HepG2 (cell line): ENCODE results near the gene CBX5. TPM values are rescaled to one million over a fixed set of nuclear protein-coding genes. Genes with fewer than 3 reads are reported as not detected.
A peak's percentile ranks its signal among the peaks of the same experiment; 100 is the strongest.

Experiments used
- ASH2L ChIP-seq: fragments of 300-600, 200-600 bp; sonication (generic); IDR thresholded peaks from 2 replicates; pipeline ENCODE4 v1.7.0; 2017; ENCODE audit warnings: low read depth, mild to moderate bottlenecking, moderate library complexity, mixed read lengths, low read length; ENCODE audit not compliant: insufficient read length
- CAMTA2 ChIP-seq: sonication (generic); formaldehyde crosslinking; IDR thresholded peaks from 2 replicates; pipeline ENCODE4 v1.4.0; 2020; ENCODE audit warnings: mild to moderate bottlenecking, missing genetic modification reagents, borderline replicate concordance
- CCDC6 ChIP-seq: sonication (generic); formaldehyde crosslinking; IDR thresholded peaks from 2 replicates; pipeline ENCODE4 v1.8.1; 2022; ENCODE audit warnings: mild to moderate bottlenecking, missing genetic modification reagents, moderate library complexity
- CENPT ChIP-seq: sonication (generic); formaldehyde crosslinking; IDR thresholded peaks from 2 replicates; pipeline ENCODE4 v1.8.0; 2022; ENCODE audit warnings: low read depth, mild to moderate bottlenecking, moderate library complexity, missing genetic modification reagents
- HMG20B ChIP-seq: conservative IDR thresholded peaks from 2 replicates; pipeline ENCODE4 v1.6.1; 2016; ENCODE audit warnings: missing genetic modification reagents, missing compliant biosample characterization
- JDP2 ChIP-seq: sonication (generic); formaldehyde crosslinking; IDR thresholded peaks from 2 replicates; pipeline ENCODE4 v1.8.1; 2022; ENCODE audit warnings: missing genetic modification reagents, borderline replicate concordance
- KAT2B ChIP-seq: fragments of 150-350 bp; IDR thresholded peaks from 2 replicates; pipeline ENCODE4 v1.6.1; 2014; ENCODE audit warnings: low read depth, low read length, borderline replicate concordance
- KDM3A ChIP-seq: IDR thresholded peaks from 2 replicates; pipeline ENCODE4 v1.6.1; 2018; ENCODE audit warnings: low read depth, missing compliant biosample characterization
- KDM5B ChIP-seq: sonication (generic); formaldehyde crosslinking; IDR thresholded peaks from 2 replicates; pipeline ENCODE4 v1.4.0; 2020; ENCODE audit warnings: missing genetic modification reagents, mild to moderate bottlenecking, borderline replicate concordance
- PLSCR1 ChIP-seq: sonication (generic); formaldehyde crosslinking; IDR thresholded peaks from 2 replicates; pipeline ENCODE4 v1.5.0; 2020; ENCODE audit warnings: missing genetic modification reagents, mild to moderate bottlenecking, borderline replicate concordance
- POLR2A ChIP-seq, 2 experiments: IDR thresholded peaks; 2 replicates each; pipeline ENCODE4 v1.6.1; 2011; ENCODE audit warnings: low read depth in 2 of 2, low read length in 2 of 2, mild to moderate bottlenecking in 1 of 2, moderate library complexity in 1 of 2; ENCODE audit not compliant: insufficient read depth in 1 of 2
- REL ChIP-seq: sonication (generic); formaldehyde crosslinking; conservative IDR thresholded peaks from 2 replicates; pipeline ENCODE4 v1.8.0; 2022; ENCODE audit warnings: mild to moderate bottlenecking, missing genetic modification reagents, moderate library complexity
- SATB2 ChIP-seq: sonication (generic); formaldehyde crosslinking; IDR thresholded peaks from 2 replicates; pipeline ENCODE4 v1.5.0; 2020; ENCODE audit warnings: missing genetic modification reagents
- TEAD2 ChIP-seq: sonication (generic); formaldehyde crosslinking; IDR thresholded peaks from 2 replicates; pipeline ENCODE4 v1.9.0; 2021; ENCODE audit warnings: missing genetic modification reagents
- ZMYM4 ChIP-seq: sonication (generic); formaldehyde crosslinking; IDR thresholded peaks from 2 replicates; pipeline ENCODE4 v1.8.1; 2023; ENCODE audit warnings: mild to moderate bottlenecking, missing genetic modification reagents
- ZNF253 ChIP-seq: sonication (generic); formaldehyde crosslinking; IDR thresholded peaks from 2 replicates; pipeline ENCODE4 v1.8.0; 2022; ENCODE audit warnings: mild to moderate bottlenecking, missing genetic modification reagents, borderline replicate concordance
- ZNF3 ChIP-seq: IDR thresholded peaks from 2 replicates; pipeline ENCODE4 v1.7.0; 2017; ENCODE audit warnings: inconsistent platforms
- ZNF460 ChIP-seq: sonication (generic); formaldehyde crosslinking; IDR thresholded peaks from 2 replicates; pipeline ENCODE4 v1.5.1; 2020; ENCODE audit warnings: missing genetic modification reagents, mild to moderate bottlenecking, borderline replicate concordance
- ZNF660 ChIP-seq: sonication (generic); formaldehyde crosslinking; IDR thresholded peaks from 2 replicates; pipeline ENCODE4 v1.5.1; 2020; ENCODE audit warnings: mild to moderate bottlenecking, low read depth, missing genetic modification reagents, borderline replicate concordance
- ZNF720 ChIP-seq: sonication (generic); formaldehyde crosslinking; IDR thresholded peaks from 2 replicates; pipeline ENCODE4 v1.4.0; 2020; ENCODE audit warnings: missing genetic modification reagents
- ZNF784 ChIP-seq: sonication (generic); formaldehyde crosslinking; IDR thresholded peaks from 2 replicates; pipeline ENCODE4 v1.5.1; 2020; ENCODE audit warnings: missing genetic modification reagents, mild to moderate bottlenecking, borderline replicate concordance
- polyA plus RNA-seq, 8 experiments: library from polyadenylated mRNA; depleted of rRNA in 3 of 8; stranded (reverse) in 7 of 8; unstranded in 1 of 8; fragments of >200 nt; fragmentation: Illumina TruSeq in 4 of 8; extraction: Trizol in 4 of 8; gene quantifications; 2 replicates each; pipeline versions ENCODE4 v1.2.1 to v1.2.3, GENCODE V29; 2011 to 2016; ENCODE audit warnings: low read depth in 4 of 8, missing spikeins in 1 of 8, mixed read lengths in 1 of 8; ENCODE audit not compliant: insufficient read depth in 1 of 8
- total RNA-seq, 5 experiments: library from RNA; depleted of rRNA; stranded (reverse); fragments of >200 nt; fragmentation: Illumina TruSeq; extraction: Trizol; gene quantifications; 2 replicates each; pipeline ENCODE4 v1.2.3, GENCODE V29; 2016; ENCODE audit warnings: low read depth in 1 of 5
- TF ChIP-seq, protein P1 (sequence below): sonication (generic); formaldehyde crosslinking; IDR thresholded peaks from 2 replicates; pipeline ENCODE4 v1.4.0; 2020; ENCODE audit warnings: mild to moderate bottlenecking, missing genetic modification reagents
- TF ChIP-seq, protein P2 (sequence below): sonication (generic); formaldehyde crosslinking; IDR thresholded peaks from 2 replicates; pipeline ENCODE4 v1.4.0; 2020; ENCODE audit warnings: low read depth, mild to moderate bottlenecking, missing genetic modification reagents
- TF ChIP-seq, protein P3 (sequence below): sonication (generic); formaldehyde crosslinking; IDR thresholded peaks from 2 replicates; pipeline ENCODE4 v1.4.0; 2020; ENCODE audit warnings: missing genetic modification reagents, borderline replicate concordance

The CBX5 gene
- total and polyA plus RNA-seq, 2 of the 13 experiments (the other 11 are each of a cell fraction or from before 2014, with no cell fraction given) = 16.0 to 22.2 TPM

DNA sequence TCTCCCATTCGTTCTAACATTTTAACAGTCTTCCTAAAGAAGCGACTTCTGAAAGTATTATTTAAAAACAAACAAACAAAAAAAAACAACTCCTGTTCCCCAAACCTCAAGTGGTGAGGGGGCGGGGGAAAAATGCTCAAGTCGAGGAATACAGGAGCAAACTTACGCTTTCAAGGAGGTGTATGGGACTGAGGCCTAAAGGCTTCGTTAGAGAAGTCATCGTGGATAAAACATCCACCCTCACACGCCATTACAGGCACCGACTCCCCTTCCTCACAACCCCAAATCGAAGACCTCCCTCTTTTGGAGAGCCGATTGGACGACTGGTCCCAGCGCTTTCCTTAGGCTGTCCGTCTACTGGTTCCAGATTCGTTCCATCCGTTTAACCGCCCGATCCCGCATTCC, 693 bp downstream of the CBX5 start (continued):
- TF ChIP-seq PLSCR1 (CRISPR knock-in tag) (no peak), TEAD2 (CRISPR knock-in tag) (no peak), REL (CRISPR knock-in tag) (no peak), ZNF3 (CRISPR knock-in tag) (no peak), ASH2L (peak; percentile 28), CAMTA2 (CRISPR knock-in tag) (no peak), ZNF720 (CRISPR knock-in tag) (no peak), ZNF253 (no peak), ZNF784 (0 out of 2 replicates have a peak, but pooled peaks have one; percentile 2), KDM3A (CRISPR knock-in tag) (no peak), ZNF460 (no peak), ZMYM4 (CRISPR knock-in tag) (no peak), ZNF660 (CRISPR knock-in tag) (no peak), HMG20B (no peak), KDM5B (no peak), SATB2 (no peak), CENPT (CRISPR knock-in tag) (no peak), CCDC6 (CRISPR knock-in tag) (no peak), POLR2A (IDR thresholded peaks at IDR 0.05; ENCODE audit: insufficient read depth in 1 of 2, low read depth in 2 of 2, low read length in 2 of 2) (no peak), KAT2B (no peak), JDP2 (CRISPR knock-in tag) (no peak)
- TF ChIP-seq, protein P1, sequence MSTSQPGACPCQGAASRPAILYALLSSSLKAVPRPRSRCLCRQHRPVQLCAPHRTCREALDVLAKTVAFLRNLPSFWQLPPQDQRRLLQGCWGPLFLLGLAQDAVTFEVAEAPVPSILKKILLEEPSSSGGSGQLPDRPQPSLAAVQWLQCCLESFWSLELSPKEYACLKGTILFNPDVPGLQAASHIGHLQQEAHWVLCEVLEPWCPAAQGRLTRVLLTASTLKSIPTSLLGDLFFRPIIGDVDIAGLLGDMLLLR (CRISPR knock-in tag) = no peak
- TF ChIP-seq, protein P2, sequence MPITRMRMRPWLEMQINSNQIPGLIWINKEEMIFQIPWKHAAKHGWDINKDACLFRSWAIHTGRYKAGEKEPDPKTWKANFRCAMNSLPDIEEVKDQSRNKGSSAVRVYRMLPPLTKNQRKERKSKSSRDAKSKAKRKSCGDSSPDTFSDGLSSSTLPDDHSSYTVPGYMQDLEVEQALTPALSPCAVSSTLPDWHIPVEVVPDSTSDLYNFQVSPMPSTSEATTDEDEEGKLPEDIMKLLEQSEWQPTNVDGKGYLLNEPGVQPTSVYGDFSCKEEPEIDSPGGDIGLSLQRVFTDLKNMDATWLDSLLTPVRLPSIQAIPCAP = no peak
- TF ChIP-seq, protein P3, sequence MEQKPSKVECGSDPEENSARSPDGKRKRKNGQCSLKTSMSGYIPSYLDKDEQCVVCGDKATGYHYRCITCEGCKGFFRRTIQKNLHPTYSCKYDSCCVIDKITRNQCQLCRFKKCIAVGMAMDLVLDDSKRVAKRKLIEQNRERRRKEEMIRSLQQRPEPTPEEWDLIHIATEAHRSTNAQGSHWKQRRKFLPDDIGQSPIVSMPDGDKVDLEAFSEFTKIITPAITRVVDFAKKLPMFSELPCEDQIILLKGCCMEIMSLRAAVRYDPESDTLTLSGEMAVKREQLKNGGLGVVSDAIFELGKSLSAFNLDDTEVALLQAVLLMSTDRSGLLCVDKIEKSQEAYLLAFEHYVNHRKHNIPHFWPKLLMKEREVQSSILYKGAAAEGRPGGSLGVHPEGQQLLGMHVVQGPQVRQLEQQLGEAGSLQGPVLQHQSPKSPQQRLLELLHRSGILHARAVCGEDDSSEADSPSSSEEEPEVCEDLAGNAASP (CRISPR knock-in tag) = no peak
